Measurements from ENCODE around the gene FGFRL1. TPM values are rescaled to one million over a fixed set of nuclear protein-coding genes. Genes with fewer than 3 reads are reported as not detected.

The FGFRL1 gene
- total and polyA plus RNA-seq, 2 experiments from 2014 or later = 28.1 to 34.0 TPM

- Histone ChIP-seq H3K36me3 (replicated peaks; ENCODE audit: insufficient read depth, low read depth) (no peaks in the 10 kb centered on the region), H3K4me1 (ENCODE audit: insufficient read depth) (peaks cover 4% of the 10 kb centered on the region), H3K79me2 (no peaks in the 10 kb centered on the region), H2AFZ (no peak overlapping the region), H3K4me2 (no peak overlapping the region), H3K27ac (no peak overlapping the region), H3K4me3 (no peak overlapping the region), H3K27me3 (no peaks in the 10 kb centered on the region), H4K20me1 (ENCODE audit: insufficient read depth, poor library complexity, severe bottlenecking) (no peaks in the 10 kb centered on the region), H3K9me3 (ENCODE audit: low read depth) (no peaks in the 10 kb centered on the region), H3K9me2 (replicated peaks; ENCODE audit: insufficient read depth) (no peaks in the 10 kb centered on the region)
- 86% methylated on average over 15 of the region's 17 CpGs for WGBS (ENCODE audit: low lambda C conversion rate, missing lambda C conversion rate)
- no peak for TF ChIP-seq EZH2 (IDR thresholded peaks at IDR 0.05; ENCODE audit: borderline replicate concordance)
- no peak for TF ChIP-seq CTCF (IDR thresholded peaks at IDR 0.05; ENCODE audit: poor library complexity)
- no peak for TF ChIP-seq EZH2phosphoT487 (IDR thresholded peaks at IDR 0.05; ENCODE audit: low read depth, severe bottlenecking, unreplicated experiment)
- no peak for DNase-seq (ENCODE audit: low spot score)
These were observed 18.1 kb downstream of the FGFRL1 start for GRCh38 chr4:1029529-1029928.

GRCh38 chr4:1030031-1030430, 18.6 kb downstream of the FGFRL1 start:
- Histone ChIP-seq H3K9me3 (ENCODE audit: low read depth) (no peaks in the 10 kb centered on the region), H3K4me1 (ENCODE audit: insufficient read depth) (peaks cover 4% of the 10 kb centered on the region), H3K9me2 (replicated peaks; ENCODE audit: insufficient read depth) (no peaks in the 10 kb centered on the region), H3K27ac (no peak overlapping the region), H3K79me2 (no peaks in the 10 kb centered on the region), H2AFZ (no peak overlapping the region), H3K27me3 (no peaks in the 10 kb centered on the region), H3K4me2 (no peak overlapping the region), H3K4me3 (no peak overlapping the region), H4K20me1 (ENCODE audit: insufficient read depth, poor library complexity, severe bottlenecking) (no peaks in the 10 kb centered on the region), H3K36me3 (replicated peaks; ENCODE audit: insufficient read depth, low read depth) (no peaks in the 10 kb centered on the region)
- no peak for DNase-seq (ENCODE audit: low spot score)
- WGBS (ENCODE audit: low lambda C conversion rate, missing lambda C conversion rate) = 79% methylated on average over 9 of the region's 12 CpGs
- no peak for TF ChIP-seq EZH2phosphoT487 (IDR thresholded peaks at IDR 0.05; ENCODE audit: low read depth, severe bottlenecking, unreplicated experiment)
- no peak for TF ChIP-seq CTCF (IDR thresholded peaks at IDR 0.05; ENCODE audit: poor library complexity)
- TF ChIP-seq EZH2 (IDR thresholded peaks at IDR 0.05; ENCODE audit: borderline replicate concordance) = no peak

DNA sequence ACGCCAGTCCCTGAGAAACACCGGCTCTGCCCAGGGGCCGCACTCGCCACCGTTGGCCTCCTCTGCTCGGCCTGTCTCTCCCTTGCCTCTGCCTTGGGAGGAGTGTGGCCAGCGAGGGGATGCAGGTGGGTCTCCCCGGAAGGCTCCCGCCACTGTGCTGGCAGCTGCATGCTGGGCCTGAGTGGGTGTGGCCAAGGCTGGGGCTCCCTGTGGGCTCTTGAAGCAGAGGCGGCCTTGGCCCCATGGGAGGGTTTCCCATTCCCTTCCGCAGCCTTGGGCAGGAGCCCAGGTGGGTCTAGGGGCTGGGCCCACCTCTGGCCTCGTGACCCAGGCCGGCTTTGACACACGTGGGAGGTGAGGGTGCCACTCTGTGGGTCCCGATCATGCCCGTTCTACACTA, 19.1 kb downstream of the FGFRL1 start:
- H3K27ac ChIP-seq = no peak overlapping the region

More for the DNA sequence above, 19.1 kb downstream of the FGFRL1 start:
- no peaks in the 10 kb centered on the region for H3K79me2 ChIP-seq
- no peak overlapping the region for H3K4me3 ChIP-seq
- no peak overlapping the region for H2AFZ ChIP-seq
- 80% methylated on average over 15 of the region's 16 CpGs for WGBS (ENCODE audit: low lambda C conversion rate, missing lambda C conversion rate)
- DNase-seq (ENCODE audit: low spot score) = no peak
- no peaks in the 10 kb centered on the region for H3K9me3 ChIP-seq (ENCODE audit: low read depth)
- no peaks in the 10 kb centered on the region for H4K20me1 ChIP-seq (ENCODE audit: insufficient read depth, poor library complexity, severe bottlenecking)
- no peaks in the 10 kb centered on the region for H3K36me3 ChIP-seq (replicated peaks; ENCODE audit: insufficient read depth, low read depth)
- no peaks in the 10 kb centered on the region for H3K9me2 ChIP-seq (replicated peaks; ENCODE audit: insufficient read depth)
- no peak overlapping the region for H3K4me2 ChIP-seq
- TF ChIP-seq EZH2 (IDR thresholded peaks at IDR 0.05; ENCODE audit: borderline replicate concordance) = no peak
- no peak for TF ChIP-seq EZH2phosphoT487 (IDR thresholded peaks at IDR 0.05; ENCODE audit: low read depth, severe bottlenecking, unreplicated experiment)
- no peak for TF ChIP-seq CTCF (IDR thresholded peaks at IDR 0.05; ENCODE audit: poor library complexity)
- no peaks in the 10 kb centered on the region for H3K27me3 ChIP-seq
- peaks cover 4% of the 10 kb centered on the region for H3K4me1 ChIP-seq (ENCODE audit: insufficient read depth)
